Measurements from ENCODE around the gene G6PC3.

DNA sequence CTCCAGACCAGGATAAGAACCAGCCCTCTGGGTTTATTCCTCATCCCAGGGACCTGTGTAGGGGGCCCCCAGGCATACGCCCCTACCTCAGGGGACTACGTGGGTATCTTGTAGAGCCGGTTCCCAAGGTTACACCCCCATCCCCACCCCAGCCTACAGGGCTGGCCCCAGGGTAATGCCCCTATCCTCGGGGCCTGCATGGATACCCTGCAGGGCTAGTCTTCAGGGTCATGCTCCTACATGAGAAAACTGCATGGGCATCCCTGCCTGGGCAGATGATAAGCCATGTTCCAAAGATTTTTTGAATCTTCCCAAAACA, 38.7 kb downstream of the G6PC3 start:
- TF ChIP-seq EP300 (IDR thresholded peaks at IDR 0.05; ENCODE audit: borderline replicate concordance) (no peak), CEBPB (IDR thresholded peaks at IDR 0.05) (no peak), YY1 (IDR thresholded peaks at IDR 0.05; ENCODE audit: low read depth) (no peak), ZBTB7A (IDR thresholded peaks at IDR 0.05; ENCODE audit: low read depth) (no peak), TEAD4 (IDR thresholded peaks at IDR 0.05) (no peak), RAD21 (IDR thresholded peaks at IDR 0.05; ENCODE audit: low read depth) (no peak), TCF12 (IDR thresholded peaks at IDR 0.05; ENCODE audit: low read depth) (no peak), NFIC (IDR thresholded peaks at IDR 0.05) (no peak), MAX (IDR thresholded peaks at IDR 0.05) (no peak)
- TF ChIP-seq, protein P1, sequence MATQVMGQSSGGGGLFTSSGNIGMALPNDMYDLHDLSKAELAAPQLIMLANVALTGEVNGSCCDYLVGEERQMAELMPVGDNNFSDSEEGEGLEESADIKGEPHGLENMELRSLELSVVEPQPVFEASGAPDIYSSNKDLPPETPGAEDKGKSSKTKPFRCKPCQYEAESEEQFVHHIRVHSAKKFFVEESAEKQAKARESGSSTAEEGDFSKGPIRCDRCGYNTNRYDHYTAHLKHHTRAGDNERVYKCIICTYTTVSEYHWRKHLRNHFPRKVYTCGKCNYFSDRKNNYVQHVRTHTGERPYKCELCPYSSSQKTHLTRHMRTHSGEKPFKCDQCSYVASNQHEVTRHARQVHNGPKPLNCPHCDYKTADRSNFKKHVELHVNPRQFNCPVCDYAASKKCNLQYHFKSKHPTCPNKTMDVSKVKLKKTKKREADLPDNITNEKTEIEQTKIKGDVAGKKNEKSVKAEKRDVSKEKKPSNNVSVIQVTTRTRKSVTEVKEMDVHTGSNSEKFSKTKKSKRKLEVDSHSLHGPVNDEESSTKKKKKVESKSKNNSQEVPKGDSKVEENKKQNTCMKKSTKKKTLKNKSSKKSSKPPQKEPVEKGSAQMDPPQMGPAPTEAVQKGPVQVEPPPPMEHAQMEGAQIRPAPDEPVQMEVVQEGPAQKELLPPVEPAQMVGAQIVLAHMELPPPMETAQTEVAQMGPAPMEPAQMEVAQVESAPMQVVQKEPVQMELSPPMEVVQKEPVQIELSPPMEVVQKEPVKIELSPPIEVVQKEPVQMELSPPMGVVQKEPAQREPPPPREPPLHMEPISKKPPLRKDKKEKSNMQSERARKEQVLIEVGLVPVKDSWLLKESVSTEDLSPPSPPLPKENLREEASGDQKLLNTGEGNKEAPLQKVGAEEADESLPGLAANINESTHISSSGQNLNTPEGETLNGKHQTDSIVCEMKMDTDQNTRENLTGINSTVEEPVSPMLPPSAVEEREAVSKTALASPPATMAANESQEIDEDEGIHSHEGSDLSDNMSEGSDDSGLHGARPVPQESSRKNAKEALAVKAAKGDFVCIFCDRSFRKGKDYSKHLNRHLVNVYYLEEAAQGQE (IDR thresholded peaks at IDR 0.05; ENCODE audit: low read depth): no peak
